ENCODE data around the gene HADH.
"Not testable (repeated sequence)": the region's sequence is repeated elsewhere in the genome, so short reads cannot be mapped to it uniquely, and the experiment has no call there.

HADH gene

DNA sequence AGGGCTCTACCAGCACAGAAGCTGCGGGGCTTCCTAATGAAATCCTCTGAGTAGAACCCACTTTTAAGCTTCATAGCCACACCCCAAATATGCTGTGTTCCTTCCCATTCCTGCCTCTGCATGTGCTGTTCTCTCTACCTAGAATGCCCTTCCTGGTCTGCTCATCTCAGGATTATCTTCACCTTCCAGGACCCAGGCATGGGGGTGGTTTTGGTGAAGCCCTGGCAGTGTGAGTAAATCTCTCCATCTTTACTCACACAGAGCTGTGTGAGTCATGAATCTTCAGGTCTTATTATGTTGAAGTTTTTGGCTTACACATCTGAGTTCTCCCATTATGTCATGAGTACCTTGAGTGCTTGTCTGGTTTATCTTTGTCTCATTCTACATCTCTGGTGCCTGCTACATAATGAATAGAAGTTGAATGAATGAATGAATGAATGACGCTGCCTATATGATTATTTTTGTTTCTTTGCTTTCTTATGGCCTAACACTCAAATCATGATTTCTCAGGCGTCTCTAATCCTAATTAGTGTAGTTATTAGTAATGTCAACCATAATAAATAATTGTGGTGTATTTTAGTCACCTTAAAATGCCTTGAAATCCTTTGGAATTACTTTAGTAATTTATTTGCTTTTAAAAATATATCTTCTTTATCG is 41.9 kb downstream of the HADH start:
- peak in 1 of 2 donors; percentile 35 for DNase-seq (ENCODE audit: low read depth in 2 of 2)

DNA sequence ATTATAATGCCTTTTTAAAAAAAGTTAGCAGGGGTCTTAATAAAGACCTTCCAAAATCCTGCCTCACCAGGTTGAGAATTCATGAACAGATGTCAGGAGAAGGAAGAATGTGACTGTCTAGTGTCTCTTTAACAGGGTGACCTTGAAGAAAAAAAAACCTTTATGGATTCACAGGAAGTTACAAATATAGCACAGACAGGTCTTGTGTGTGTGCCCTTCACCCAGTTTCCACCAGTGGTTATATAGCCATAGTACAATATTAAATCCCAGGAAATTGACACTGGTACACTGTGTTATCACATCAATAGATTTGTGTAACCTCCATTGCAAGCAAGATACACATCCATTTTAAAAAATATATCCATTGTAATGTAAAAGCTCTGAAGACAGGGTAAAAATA is 43.7 kb downstream of the HADH start:
- DNase-seq (ENCODE audit: low read depth in 2 of 2), result no peak

DNA sequence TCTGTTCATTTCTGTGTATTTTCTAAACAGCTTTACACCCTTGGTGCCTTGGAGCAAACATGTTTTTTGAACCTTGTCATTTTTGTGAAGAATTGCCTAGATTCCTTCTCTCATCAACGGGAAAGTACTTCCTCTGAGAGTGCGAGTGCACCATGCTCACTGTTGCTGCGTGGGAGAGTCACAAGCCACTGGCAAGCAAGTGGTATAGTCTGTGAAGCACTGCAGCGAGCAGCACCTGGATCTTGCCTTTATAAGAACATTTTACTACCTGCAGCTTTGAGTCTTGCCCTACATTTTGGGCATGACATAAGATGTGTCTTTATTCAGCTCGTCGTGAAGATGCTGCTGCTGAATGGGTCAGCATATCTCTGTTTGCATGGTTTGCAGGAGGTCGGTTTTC is 44.9 kb downstream of the HADH start:
- DNase-seq (ENCODE audit: low read depth in 2 of 2), result no peak

DNA sequence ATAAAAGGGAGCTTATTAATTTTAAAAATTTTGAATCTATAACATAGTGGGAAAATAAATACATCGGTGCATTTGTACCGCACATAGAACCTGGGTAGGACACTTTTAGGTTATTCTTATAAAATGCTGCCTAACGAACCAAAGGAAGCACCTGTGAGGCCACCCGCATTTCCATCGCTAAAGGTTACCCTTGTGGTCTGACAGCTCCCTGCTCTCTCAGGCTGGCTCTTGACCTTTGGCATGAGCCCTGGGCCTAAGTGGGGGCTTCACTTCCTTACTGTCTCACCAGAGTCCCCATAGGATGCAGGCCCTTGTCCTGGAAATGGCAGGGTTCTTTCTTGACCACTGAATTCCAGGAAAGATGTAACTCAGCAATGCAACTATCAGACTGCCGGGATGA is 46.0 kb downstream of the HADH start:
- DNase-seq (ENCODE audit: low read depth in 2 of 2), result no peak

DNA sequence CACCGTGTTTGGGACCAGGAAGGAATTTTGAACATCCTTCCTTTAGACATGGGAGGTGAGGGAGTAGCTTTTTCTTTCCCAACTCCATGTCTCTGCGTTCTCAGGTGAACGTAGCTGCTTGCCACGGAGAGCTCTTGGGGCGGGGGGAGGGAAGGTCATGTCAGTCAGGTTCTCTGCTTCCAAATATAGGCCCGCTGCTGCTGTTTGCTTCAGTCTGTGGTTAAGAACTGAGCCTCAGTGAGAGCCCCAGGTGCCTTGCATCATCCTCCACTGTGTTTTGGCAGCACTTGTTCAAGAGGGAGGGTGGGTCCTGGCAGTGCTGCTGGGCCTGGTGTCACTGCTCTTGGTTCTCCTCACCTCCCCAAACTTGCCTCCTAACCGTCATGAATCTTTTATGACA is 46.5 kb downstream of the HADH start:
- DNase-seq (ENCODE audit: low read depth in 2 of 2), result peak in 1 of 2 donors; percentile 41

DNA sequence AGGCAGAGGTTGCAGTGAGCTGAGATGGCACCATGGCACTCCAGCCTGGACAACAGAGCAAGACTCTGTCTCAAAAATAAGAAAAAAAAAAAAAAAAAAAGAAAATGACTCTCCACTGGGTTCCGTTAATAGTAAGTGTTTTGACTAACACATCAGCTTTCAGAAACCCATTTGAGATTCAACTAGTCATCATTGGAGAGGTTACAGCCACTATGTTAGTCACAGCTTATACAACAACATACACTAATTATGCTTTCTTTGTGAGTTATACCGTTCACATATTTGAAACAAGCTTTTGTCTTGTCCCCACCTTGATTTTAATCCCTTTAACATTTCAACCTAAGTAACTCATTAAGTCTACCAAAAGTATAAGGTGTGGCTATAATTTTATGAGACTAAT is 48.2 kb downstream of the HADH start:
- DNase-seq (ENCODE audit: low read depth in 2 of 2), result no peak

DNA sequence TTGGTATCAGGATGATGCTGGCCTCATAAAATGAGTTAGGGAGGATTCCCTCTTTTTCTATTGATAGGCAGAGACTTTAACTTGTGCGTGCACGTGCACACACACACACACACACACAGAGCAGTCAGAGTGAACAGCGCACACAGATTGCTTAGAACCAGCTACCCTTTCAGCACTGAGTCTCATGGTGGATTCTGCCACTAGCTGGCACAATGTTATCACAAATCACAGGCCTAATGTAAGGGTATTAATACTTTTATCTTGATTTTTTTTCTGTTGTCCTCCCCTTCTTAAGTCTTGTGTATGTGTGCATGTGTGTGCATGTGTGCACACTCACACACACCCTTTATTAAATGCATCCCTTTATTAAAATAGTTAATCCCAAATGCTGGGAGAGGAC is 53.2 kb downstream of the HADH start:
- DNase-seq (ENCODE audit: low read depth in 2 of 2), result no peak

DNA sequence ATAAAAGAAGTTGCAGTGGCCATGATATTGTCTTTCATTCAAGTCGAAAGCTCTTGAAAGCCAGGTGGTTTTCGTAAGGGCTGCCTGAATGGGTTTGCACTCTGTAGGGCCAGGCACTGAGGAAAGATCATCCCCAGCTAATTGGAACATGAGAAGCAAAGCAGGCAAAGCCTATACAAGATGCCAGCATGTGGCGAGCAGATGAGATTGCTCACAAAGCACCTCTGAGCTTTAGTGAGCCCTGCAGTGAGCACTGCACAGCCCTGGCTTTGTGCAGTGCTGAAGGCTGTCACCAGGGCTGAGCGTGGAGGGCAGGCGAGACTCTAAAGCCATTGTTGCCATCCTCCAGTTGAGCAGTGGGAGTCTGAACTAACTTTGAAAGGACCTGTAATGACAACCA is 53.8 kb downstream of the HADH start:
- no peak for DNase-seq (ENCODE audit: low read depth in 2 of 2)

DNA sequence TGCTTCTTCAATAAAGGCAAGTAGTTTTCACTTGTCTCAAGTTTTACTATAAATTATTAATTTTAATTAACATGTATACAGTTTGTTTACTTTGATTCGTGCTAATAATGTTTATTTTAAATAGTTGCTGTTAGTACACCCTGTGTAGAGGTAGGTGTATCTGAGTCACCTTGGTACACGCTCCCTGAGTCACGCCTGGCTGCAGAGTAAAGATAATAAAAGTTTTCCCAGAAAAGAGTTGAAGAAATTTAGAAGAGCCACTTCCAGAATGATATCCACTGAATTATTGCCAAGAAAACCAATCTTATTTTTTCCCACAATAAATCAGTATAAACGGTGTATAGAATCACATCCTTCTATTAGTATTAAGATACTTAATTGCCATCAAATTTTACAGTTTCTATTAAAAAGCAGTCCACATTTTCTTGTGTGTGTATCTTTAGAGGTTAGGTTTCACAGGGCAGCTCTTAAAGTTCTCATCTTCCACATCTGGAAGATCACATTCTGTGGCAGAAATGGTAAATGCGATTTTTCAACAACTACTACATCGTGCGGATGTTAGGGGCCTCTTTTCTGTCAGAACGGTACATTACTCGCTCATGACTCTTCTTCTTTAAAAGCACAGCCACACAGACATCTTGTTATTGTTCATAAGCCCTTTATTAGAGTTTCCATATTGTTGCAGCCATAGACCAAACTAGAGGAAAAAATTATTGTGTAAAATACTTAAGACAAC is 55.4 kb downstream of the HADH start:
- no peak for DNase-seq (ENCODE audit: low read depth in 2 of 2)

DNA sequence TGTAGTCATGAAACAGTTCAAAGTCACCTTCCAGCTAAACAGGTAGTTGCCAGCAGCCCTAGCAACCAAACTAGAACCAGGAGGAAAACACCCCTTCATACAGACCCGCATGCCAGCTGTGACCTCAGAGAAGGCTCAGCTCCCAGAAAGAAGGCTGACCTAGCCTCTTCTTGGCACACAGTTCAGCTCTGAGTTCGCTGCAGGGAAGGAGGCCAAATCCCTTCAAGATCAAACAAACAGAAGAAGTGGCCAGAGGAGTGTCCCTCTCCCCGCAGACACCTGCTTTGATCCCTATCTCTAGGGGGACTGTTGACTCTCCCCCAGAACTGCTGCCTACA is 56.0 kb downstream of the HADH start:
- peak in 1 of 2 donors; percentile 15 for DNase-seq (ENCODE audit: low read depth in 2 of 2)

DNA sequence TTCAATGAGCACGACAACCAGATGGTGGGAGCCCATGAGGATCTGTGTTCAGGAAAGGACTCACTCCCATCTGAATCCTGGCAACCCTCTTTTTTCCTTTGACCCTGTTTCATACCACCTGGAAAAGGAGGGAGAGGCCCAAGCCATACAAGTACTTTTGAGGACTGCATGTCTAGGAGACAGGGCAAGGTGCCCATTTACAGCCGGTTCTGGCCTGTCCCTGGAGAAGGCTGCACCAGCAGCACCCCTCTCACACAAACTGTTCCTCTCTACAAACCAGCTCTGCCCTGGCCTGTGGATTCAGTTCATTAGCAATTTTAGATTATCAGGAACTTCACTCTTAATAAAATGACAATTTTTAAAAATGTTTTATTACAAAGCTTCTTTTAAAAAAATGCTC is 57.5 kb downstream of the HADH start:
- DNase-seq (ENCODE audit: low read depth in 2 of 2), result no peak

DNA sequence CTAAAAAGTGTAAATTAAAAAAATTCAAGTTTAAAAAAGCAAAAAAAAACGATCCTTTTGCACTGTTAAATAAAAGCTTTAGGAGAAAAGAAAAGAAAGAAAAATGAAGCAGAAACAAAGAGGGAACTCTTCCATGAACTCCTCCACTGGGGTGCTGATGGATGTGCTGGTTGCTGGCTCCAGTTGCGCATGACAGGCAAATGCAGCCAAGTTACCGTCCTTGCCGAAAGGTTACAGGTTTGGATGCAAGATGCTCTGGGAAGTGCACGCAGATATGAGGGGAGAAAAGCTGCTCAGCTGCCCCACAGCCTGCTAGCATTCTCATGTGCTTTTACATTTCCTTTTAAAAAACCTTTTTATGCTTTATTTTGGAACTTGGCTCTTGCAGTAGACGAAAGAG is 58.5 kb downstream of the HADH start:
- DNase-seq (ENCODE audit: low read depth in 2 of 2), result no peak

DNA sequence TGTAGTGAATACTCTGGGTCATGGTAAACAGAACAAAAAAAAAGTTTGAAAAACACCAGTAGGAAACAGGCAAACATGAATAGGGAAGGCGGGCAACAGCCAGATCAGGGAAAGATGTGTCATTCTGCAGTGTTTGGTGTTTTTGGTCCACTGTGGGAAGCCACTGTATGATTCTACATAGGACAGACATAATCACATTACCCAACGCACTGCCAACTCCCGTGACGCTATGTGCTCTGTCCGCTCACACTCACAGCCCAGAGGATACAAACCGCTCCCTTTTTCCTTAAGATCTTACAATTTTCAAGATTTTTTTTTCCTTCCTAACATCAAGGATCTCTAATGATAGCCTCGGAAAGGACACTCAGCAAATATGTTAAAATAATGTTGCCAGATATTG is 59.3 kb downstream of the HADH start:
- DNase-seq (ENCODE audit: low read depth in 2 of 2), result no peak

DNA sequence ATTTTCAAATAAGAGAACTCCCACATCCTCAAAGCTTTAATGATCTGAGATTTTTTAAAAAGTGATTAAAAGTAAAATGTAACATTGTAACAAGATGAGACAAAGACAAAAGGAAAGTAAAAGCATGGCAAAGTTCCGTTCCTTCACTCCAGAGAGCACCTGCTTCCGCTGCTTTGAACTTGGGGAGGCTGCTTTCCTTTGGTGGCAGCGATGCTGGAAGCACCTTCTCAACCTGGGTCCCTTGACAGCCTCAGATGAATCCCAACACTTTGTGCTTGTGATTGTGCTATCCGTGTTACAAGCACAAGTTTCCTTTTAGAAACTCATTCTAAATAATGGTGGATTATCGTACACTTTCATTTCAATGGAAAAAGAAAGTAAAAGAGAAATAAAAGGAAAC is 59.7 kb downstream of the HADH start:
- DNase-seq (ENCODE audit: low read depth in 2 of 2), result no peak

DNA sequence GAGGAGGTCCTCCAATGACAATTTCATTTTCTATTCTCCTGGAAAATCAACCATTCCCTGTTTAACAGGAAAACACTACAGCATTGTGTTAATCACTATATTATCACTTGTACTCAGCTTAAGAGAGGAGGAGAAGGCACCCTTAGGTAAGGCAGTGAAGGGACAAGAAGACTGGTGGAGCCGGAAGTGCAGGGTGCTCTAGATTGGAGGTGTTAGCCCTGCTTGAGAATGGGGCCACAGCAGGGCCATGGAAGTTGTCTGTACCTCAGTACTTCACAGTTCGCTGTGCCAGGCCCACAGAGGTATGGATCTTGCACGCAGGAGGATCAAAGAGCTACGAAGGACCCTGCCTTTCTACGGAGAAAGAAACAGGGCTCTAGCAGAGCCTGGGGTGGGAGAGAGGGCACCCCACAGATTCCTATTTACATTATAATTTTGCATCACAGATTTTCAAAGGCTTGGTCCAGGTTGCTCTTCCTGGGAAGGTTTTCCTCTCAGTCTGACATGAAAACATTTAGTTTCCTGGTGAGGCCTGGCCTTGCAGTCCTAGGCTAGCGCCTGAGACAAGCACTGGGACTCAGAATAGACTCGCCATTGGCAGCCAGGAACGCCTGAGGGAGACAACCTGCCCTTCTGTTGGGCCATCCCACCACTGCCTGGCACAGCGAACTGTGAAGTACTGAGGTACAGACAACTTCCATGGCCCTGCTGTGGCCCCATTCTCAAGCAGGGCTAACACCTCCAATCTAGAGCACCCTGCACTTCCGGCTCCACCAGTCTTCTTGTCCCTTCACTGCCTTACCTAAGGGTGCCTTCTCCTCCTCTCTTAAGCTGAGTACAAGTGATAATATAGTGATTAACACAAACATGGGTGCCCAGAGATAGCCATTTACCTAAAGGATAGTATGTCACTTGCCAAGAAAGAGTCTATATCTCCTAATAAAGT is 60.8 kb downstream of the HADH start:
- not testable (repeated sequence) for DNase-seq (ENCODE audit: low read depth in 2 of 2)

DNA sequence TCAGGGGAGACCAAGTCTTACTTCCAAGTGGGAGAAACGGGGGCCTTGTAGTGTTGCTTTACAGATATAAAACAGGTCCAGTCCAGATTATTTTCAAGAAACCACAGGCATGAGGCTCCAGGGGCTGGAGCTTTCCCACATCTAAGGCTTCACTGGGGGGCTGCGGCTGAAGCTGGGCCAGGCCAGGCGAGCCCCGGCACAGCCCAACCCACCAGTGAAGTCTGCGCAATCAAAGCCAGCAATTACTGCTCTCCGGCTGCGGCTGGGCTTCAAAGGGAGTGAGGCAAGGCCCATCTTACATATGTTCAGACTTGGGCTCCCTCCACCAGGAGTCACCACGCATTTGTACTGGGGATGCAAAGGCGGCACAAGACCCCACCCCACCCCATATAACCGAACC is 61.7 kb downstream of the HADH start:
- no peak for DNase-seq (ENCODE audit: low read depth in 2 of 2)

DNA sequence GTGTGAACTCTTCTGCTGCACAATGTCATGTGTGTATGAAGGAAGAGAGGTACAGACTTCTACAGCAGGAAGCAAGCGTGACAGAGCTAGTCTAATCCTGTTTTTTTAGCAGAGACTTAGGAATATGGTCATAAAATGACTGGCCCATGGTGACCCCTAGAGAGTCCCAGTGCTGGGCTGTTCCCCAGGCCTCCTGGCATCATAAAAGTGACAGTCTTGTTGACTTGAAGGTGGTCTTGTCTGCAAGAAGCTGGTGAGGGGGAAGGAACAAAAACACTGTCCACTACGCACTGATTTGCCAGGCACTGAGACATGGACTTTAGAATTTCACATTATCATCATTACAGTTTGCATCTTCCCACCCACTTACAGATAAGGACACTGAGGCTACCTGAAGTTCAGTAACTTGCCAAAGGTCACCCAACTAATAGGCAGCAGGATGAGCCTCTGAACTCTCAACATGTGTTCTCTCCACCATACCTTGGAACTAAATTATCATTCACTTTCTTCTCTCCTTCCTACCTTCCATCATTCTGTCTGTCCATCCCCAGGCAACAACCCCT is 63.0 kb downstream of the HADH start:
- no peak for DNase-seq (ENCODE audit: low read depth in 2 of 2)

DNA sequence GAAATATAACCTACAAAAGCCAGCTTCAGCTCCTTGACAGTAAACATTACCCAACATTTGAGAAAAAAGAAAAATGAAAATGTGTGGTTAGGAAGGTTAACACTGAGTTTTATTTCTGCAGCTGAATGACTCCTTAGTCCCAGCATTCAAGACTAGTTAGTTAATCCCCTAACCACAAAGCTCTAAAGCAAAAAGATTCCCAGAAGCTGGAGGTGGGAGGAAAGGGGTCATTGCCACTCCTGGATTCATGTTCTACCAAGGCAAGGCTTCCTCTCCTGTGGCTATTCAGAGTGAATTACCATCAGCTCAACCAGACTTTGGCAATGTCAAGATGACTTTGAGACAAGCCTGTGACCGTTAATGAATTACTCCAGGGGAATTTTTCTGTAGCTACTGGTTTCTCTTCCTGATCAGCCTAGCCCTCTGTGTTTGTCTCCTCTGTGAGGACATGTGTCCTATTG is 63.6 kb downstream of the HADH start:
- no peak for DNase-seq (ENCODE audit: low read depth in 2 of 2)

DNA sequence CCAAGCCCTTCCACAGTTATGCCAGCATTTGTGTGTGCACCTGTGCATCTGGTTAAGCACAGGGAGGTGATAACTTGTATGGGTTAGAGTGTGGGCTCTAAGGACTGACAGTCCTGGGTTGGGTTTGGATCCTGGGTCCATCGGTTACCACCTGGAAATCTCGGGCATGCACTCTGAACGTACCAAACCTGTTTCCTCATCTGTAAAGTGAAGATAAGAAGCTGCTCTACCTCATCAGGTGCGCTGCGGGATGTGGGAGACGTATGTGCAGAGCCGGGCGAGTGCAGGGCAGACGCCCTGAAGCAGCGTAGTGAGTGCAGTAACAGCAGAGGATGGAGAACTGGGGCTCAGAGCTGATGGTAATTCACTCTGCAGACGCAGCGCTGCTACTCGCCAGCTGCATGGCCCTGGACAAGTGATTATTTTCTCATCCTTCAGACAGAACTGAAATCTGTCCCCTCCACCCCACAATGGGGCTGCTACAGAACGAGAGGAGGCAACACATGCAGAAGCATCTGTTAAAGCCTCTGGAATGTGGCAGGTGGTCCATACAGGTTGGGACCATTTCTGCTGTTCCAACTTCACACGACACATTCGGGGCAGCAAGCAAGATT is 64.4 kb downstream of the HADH start:
- no peak for DNase-seq (ENCODE audit: low read depth in 2 of 2)

DNA sequence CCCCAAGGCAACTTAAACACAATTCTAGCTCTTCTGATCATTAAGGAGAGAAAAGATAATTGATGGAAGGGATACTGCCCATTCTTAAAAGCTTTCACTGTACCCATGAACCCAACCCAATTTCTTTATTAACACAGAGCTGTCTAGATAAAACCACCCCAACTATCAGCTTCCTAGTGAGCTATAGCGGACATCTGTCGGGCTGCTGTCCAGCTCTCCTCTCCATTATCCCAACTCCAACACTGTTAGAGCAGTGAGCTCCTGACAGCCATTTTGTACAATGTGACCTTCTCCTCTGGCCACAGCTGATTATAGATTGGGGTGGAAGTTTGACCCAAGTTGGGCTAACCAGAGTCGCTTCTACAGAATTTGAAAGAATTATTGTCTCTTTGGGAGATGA is 66.1 kb downstream of the HADH start:
- DNase-seq (ENCODE audit: low read depth in 2 of 2), result no peak

DNA sequence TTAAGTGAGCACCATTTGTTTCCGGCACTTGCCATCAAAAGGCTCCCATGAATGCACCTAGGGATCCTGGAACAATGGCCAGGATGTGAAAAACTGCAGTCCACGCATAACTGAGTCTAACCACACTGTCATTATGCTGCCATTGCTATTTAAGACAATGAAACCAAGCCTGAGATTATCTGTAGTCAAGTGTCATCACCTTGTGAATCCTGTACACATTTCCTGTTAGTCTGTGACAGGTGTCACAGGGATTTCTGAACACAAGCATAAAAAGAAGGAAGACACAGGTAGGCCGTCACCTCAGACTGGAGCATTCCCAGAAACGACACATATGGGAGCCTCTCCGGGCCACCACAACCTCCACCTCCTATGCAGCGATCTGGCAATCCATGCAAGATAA is 66.7 kb downstream of the HADH start:
- DNase-seq (ENCODE audit: low read depth in 2 of 2), result no peak

All from stimulated activated CD8-positive, alpha-beta memory T cell treated with anti-CD3 and anti-CD28 coated beads, Interleukin-2, amount 100 ng/mL, for 48 hours (primary cell).